KG1 (cell line): Measurements from ENCODE around the gene MYH11.
"Not testable (repeated sequence)": the region's sequence is repeated elsewhere in the genome, so short reads cannot be mapped to it uniquely, and the experiment has no call there.

Experiments used
- DNase-seq: peaks from one replicate; lab custom pipeline; 2025; lab: John Stamatoyannopoulos, UW

MYH11 gene

DNA sequence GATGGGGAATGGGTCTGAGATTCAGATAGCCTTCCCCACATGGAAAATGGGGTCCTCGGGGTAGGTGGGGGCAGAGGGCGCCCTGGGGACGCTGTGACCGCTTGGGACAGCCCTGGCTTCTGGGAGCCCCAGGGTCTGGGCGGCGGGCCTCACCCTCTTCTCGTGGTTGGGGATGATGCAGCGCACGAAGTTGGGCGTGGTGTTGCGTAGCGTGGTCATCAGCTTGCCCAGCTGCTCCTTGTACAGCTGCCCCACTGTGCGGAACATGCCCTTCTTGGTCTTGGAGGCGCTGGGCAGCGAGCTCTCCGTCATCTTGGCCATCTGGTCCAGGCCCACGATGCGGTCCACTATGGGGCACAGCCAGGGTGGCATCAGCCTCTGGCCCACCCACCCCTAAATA lies 106.8 kb downstream of the MYH11 start:
- no peak for DNase-seq

DNA sequence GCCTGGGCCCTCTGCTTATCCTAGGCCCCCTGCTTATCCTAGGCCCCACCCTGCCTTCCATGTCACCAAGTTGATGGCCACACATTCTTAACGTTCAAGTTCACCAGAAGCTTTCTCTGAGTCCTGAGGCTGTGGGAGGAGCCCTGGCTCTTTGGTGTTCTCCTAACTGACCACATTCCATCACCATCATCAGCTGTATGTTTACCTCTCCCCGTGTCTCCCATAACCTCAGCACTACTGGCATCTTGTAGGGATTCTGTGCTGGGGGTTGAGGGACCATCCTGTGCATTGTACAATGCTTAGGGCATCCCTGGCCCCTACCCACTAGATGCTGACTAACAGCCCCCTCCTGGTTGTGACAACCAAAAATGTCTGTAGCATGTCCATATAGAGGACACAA lies 107.5 kb downstream of the MYH11 start:
- no peak for DNase-seq

DNA sequence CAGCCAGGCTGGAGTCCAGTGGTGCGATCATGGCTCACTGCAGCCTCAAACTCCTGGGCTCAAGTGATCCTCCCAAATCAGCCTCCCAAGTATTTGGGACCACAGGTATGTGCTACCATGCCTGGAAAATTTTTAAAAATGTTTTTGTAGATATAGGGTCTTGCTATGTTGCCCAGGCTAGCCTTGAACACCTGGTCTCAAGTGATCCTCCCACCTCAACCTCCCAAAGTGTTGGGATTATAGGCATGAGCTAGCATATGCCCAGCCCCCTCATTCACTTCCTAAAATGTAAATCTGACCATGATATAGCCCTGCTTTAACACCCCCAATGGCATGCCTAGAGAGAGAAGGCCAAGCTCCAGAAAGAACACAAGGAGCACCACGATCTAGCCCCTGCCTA lies 108.2 kb downstream of the MYH11 start:
- no peak for DNase-seq

DNA sequence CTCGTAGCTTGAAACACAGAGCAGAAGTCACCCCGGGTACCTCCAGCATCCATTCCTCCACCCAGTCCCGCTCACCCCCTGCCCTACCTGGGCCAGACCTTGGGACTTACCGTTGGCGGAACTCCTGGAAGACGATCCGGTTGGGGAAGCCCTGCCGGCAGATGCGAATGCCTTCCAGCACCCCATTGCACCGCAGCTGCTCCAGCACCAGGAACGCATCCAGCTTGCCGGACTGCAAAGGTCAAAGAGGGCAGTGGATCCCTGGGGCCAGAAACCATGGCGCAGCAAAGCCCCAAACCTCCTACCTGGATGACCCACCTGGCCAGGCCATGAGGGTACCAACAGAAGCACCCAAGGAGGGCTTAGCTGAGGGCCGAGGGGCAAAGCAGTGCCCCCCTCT lies 108.9 kb downstream of the MYH11 start:
- DNase-seq, result no peak

DNA sequence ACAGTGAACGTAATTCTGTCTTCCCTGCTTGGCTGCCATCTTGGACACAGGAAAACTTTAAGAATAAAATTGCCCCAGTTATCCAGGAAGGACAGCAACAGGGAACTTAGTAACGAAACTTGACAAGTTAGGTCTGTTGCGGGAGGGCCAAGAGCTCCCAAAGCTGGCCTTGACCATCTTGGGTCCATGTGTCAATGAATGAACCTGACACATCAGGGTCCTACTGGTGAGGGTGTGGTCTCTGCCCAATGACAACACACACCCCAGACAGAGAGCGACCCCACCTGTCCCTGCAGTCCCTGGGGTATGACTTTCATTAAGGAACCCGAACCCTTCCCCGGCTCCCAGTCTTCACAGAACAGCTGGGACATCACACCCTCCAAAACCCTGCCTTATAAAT lies 110.5 kb downstream of the MYH11 start:
- DNase-seq, result no peak

DNA sequence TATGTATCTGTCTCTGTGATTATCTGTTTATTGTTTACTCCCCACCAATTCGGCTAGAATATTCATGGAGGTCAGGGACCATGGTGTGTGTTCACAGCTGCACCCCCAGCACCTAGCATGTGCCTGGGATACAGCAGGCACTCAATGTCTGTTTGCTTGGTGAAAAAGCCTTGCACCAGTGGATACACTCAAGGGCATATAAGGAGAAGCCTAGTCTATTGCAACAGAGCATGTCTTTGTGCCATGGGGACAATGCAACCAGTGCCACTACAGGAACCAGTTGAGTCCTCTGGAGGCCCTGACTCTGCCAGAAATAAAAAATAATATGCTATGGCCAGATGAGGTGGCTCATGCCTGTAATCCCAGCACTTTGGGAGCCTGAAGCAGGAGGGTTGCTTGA lies 113.2 kb downstream of the MYH11 start:
- DNase-seq, result no peak

DNA sequence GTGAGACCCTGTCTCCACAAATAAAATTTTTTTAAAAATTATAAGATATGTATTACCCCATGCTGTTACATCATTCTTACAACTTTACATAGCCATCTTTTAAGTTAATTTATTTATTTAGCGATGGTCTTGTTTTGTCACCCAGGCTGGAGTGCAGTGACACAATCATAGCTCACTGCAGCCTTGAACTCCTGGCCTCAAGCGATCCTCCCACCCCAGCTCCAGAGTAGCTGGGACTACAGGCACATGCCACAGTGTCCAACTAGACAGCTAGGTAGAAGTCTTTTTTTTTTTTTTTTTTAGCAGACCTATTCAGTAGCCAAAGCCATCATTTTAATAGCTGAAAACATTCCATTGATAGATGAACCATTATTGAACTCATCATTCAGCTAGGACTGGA lies 114.1 kb downstream of the MYH11 start:
- no peak for DNase-seq

DNA sequence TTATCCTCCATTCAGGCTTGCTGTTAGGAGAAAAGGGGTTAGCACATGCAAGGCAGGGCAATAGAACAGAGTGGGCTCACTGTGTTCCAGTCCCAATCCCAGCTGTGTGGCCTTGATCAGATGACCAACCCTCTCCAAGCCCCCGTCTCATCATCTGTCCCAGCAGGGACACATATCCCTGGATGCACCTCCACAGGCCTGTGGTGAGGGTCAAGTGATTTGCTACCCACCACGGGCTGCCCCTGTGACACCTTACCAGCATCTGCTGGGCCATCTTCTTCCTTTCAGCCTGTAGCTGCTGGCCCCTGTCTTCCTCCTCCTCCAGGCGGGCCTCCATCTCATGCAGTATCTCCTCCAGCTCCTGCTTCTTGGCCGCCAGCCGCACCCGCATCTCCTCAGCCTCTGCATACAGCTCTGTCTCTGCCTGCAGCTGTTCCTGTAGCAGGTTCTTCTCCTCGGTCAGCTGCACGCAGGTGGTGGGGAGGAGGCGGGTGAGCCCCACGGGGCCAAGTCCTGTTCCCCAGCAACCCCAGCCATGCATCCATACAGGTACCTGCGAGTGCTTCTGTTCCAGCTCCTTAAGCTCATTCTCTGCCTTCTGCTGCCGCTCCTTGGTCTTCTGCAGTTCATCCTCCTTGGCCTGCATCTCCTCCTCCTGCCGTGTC lies 115.5 kb downstream of the MYH11 start:
- no peak for DNase-seq

DNA sequence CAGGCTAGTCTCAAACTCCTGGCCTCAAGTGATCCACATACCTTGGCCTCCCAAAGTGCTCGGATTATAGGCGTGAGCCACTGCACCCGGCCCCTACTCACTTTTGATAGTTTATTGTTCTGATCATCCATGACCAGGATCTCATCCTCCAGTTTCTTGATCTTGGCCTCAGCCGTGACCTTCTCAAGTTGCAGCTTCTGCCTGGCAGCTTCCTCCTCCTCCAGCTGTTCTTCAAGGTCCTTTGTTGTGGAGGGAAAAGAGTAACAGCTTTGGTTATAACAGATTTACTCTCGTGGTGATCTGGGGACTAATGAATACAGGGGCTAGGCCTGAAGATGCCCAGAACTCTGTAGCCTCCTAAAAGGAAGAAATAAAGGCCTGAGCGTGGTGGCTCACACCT lies 116.9 kb downstream of the MYH11 start:
- no peak for DNase-seq

DNA sequence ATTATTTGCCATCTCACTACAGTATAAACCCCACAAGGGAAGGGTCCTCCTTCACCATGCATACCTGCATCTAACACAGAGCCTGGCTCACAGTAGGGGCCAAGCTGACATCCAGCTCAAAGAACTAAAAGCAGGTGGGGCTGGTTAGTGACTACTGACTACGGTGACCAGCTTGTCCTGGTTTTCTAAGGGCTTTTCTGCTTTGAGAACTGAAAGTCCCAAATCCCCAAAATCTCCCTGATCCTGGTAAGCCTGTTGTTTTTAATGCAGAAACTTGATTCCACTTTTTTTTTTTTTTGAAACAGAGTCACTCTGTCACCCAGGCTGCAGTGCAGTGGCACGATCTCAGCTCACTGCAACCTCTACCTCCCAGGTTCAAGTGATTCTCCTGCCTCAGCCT lies 117.4 kb downstream of the MYH11 start:
- DNase-seq, result no peak

DNA sequence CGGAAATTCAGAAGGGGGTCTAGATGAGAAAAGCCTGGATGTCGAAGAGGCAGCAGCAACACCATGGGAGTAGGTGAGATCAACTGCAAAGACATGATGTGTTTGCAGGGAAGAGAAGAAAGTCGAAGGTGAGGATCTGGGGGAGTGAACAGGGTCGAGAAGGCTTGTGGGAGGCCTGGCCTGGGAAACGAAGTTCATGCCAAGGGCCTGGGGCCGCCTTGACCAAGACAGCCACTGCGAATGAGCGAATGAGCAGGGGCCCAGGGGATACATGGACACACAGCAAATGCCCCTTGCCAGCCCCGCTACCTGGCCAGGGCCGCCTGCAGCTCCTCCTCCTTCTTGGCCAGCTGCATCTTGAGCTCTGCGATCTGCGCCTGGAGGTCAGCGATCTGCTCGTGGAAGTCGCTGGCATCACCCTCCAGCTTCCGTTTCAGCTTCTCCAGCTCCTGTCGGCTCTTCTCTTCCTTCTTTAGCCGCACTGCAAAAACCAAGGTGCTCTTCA lies 119.6 kb downstream of the MYH11 start:
- no peak for DNase-seq

DNA sequence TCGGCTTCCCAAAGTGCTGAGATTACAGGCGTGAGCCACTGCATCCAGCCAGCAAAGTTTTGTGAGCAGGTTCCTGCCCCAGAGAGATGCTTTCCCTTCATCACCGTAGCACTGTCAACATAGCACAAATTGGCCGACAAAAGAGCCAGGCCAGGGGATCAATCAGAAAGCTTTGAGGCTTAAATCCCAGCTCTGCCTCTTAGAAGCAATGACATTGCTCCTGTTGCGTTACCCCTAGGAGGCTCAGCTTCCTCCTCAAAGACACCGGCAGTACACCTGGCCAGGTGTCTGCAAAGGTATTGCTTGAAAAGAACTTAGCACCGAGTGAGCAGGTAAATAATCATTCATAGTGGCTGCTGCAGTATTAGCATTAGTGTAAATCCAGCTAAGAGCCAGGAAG lies 120.3 kb downstream of the MYH11 start:
- no peak for DNase-seq

DNA sequence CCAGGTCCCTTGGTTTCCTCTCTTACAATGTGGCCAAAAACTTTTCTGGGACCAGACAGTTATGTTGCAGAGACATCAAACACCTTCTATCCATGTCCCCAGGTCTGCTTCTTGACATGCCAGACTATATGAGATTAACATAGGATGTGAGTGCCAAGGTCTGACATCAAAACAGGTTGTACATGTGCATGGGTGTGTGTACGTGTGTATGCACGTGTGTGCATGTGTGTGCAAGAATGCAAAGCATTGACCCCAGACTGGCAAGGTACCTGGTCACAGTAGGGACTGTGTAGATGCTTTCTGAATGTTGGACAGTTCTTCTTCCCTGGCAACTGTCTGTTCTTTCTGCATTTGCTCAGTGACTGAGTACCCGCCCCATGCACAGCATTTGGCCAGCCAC lies 121.2 kb downstream of the MYH11 start:
- no peak for DNase-seq

DNA sequence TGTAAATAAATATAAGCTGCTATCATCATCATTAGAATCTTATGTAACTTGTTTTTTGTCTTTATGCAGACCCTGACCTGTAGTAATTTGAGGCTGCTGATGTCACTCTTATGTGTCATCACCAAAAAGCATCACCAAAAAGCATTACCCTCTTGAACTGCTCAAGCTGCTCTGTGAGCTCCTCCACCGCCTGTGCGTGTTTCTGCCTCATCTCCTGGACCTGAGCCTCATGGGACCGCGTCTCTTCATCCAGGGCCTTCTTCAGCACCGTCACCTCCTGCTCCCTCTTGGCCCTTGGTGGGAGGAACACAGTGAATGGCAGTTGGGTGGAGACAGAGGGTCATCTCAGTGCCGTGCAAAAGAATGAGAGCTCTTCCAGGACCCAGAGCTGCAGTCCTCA lies 124.4 kb downstream of the MYH11 start:
- DNase-seq, result no peak

DNA sequence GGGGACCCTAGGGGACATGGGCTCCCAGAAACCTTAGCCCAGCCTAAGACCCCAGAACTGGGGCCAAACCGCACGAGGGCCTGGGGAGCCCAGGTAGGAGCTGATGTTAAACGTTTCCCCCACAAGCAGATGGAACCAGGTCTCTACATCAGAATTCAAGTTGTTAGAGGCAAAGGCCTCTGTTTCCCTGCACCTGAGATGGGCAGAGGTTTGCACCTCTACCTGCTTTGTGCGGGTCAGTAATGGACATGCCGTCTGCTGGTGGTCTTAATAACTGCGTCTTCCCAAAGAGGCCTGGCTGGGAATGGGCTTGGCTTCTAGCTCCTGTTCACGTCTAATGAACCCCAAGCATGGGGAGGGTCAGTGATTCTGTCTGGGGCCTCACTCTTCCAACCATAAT lies 127.7 kb downstream of the MYH11 start:
- no peak for DNase-seq

DNA sequence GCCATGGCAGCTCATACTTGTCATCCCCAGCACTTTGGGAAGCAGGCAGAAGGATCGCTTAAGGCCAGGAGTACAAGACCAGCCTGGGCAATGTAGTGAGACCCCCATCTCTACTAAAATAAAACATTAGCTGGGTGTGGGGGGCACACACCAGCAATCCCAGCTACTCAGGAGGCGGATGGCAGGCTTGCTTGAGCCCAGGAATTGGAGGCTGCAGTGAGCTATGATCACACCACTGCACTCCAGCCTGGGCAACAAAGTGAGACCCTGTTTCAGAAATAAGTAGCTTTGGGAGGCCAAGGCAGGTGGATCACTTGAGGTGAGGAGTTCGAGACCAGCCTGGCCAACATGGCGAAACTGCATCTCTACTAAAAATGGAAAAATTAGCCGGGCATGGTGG lies 129.1 kb downstream of the MYH11 start:
- not testable (repeated sequence) for DNase-seq

DNA sequence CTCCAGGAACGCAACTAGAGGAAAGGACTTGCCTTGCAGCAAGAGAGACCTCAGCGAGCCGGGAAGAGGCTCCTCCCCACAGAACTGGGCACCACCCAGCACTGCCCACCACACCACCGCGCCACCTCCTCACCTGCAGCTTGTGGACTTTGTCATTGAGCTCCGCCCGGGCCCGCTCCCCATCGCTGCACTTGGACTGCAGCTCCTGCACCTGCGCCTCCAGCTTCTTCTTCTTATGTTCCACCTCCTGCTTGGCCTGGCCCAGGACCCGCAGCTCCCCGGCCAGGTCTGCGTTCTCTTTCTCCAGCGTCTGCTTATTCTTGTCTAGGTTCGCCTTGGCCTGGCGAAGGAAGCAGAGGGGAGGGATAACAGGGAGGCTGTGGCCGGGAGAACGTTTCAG lies 130.1 kb downstream of the MYH11 start:
- no peak for DNase-seq

DNA sequence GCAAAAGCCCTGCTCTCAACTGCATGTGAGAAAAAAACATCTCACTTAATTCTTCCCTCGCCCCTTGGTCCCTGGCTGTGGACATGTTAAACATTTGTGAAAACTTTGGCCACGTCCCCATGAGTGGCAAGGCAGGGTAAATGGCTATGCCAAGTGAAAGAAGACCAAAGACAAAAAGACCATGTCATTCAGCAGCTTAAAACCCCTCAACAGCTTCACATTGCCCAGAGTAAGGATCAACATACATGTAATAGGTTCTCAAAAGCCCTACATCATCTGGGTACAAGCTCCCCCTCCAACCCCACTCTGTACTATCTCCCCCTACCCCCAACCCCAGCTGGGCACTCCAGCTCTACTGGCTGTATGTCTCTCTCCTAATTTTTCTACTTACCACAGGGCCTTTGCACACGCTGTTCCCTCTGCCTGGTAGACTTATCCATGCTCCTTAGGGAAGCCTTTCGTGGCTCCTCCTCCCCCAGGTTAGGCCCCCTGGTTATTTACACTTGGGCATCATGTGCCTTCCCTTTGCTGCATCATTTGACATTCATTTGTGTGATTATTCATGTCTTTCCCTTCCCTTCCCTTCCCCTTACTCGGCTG lies 131.1 kb downstream of the MYH11 start:
- no peak for DNase-seq

DNA sequence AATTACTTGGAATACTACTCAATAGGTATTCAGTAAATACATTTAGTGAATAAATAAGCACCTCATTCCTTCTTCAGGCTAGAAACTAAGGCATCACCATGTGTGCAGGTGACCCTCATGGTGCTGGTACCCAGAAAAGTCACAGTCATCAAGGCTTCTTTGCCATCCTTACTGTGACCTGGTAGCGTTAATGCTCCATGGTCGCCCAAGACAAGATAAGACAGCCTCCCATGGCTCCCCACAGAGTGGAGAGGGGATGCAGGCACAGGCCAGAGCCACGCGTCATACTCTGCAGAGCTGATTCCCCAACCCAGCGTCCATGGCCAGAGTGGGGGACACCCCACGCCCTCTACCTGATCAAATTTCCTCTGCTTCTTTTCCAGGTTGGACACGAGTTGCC lies 133.0 kb downstream of the MYH11 start:
- DNase-seq, result no peak

DNA sequence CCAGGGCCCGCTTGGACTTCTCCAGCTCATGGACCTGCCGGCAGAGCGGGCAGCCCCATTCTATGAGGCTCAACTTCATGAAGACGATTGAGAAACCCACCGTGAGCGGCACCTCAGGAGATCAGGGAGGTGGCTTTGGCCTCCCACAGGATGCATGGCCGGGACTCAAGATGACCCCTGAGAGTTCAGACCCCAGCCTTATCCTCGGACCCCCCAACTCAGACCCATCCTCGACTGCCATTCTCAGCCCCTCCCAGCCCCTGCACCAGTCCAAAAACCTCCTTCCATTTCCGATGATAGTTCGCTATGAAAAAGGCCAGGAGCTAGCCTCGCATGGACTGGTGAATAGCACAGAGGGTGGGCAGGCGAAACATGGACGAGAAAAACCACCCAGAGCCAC lies 135.8 kb downstream of the MYH11 start:
- no peak for DNase-seq

DNA sequence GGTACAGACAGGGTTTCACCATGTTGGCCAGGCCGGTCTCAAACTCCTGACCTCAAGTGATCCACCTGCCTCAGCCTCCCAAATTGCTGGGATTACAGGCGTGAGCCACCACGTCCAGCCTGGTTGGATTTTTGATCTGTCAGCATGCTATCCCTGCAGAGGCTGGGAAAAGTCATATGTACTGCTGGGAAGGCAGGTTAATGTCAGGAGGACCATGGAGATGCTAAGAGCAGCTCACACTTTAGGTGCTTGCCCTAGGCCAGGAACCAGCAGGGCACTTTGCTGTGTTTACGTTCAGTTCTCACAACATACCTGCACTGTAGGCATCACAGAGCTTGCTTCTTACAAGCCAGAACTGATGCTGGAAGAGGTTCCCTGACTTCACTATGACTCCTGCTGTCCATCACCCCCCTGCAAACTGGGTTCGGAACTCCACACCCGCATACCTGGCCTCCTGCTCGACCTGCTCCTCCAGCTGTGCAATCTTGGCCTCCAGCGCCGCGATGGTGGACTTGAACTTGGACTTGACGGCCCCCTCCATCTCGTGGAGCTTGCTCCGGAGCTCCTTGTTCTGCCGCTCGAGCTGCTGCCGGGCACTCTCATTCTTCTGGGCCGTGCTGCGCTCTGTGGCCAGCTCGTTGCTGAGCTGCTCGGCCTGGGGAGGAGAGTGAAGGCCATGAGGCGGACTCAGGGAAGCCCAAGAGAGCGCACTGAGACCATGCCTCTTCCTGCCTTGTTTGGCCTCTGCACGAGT lies 140.0 kb downstream of the MYH11 start:
- no peak for DNase-seq

DNA sequence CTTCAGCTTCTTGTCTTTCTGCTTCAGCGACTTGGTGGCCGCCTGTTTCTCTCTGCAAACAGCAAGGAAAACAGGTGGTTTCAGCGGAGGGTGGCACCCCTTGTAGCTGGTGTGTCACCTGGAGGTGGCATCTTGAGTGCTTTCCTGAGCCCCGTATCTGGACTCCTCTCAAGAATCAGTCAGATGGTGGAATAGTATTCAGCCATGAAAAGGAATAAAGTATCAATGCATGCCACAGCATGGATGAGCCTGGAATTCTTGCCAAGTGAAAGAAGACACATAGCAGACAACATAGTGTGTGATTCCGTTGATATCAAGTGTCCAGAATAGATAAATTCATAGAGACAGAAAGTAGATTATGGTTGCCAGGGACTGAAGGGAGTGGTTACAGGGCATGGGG lies 141.6 kb downstream of the MYH11 start:
- no peak for DNase-seq

DNA sequence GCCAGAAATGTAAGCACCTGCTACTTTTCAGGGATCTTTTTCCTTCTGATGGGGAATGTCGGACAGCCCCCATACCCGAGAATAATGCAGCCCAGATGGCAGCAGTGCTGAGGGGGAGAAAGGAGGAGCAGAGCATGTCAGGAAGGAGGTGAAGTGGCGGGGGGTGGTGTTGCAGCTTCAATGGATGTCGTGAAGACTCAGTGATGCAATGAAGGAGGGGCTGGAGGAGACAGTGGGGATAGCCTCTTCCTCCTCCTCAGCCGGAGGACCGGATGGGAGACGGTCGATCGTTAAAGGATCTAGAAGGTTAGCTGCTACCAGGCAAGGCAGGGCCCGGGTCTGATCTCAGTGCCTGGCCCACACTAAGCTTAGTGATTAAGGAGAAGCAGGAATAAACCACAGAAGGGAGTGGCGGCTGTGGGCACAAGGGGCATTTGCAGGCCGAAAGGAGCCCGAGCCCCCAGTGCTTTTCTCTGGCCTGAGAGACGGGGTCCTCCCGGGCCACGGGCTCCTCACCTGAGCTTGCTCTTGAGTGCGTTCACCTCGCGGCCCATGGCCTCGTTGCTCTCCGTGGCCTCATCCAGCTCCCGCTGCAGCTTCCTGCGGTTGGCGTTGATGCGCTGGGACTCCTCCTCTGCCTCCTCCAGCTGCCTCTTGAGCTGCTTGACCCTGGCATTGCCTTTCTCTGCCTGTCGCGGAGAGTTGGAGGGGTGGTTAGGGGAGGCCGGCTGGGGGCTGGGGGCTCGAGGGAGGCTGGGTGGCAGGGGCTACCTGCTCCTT lies 142.2 kb downstream of the MYH11 start:
- DNase-seq, result no peak
